ENCODE results near the gene VPS37C.

VPS37C gene

DNA sequence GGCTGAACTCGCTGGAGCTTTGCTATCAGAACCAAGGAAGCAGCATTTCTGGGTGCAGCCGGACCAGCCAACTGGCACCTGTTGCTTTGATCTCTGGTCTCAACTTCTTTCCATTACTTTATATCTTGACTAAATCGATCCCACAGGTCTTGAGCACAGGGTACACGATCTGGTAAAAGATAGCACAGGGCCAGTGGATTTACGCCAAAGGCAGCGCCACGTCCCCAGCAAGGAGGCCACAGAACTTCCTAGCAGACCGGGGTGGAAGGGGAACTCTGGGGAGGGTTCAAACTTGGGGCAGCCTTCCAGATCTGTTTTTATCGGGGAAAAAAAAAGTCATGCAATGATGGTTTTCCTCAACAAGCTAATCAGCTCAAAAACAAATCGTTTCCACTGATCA, 14.0 kb downstream of the VPS37C start:
- Histone ChIP-seq H3K9ac (ENCODE audit: low read depth in 1 of 2, low read length in 2 of 2) (no peak overlapping the region), H3K9me3 (ENCODE audit: control insufficient read depth in 2 of 2, low read length in 2 of 2) (no peaks in the 10 kb centered on the region), H3K4me3 (ENCODE audit: low read length in 2 of 2) (no peak overlapping the region), H3K27me3 (ENCODE audit: control insufficient read depth in 2 of 2, insufficient read depth in 2 of 2, low read length in 2 of 2) (no peaks in the 10 kb centered on the region), H3K27ac (ENCODE audit: low read depth in 2 of 2, low read length in 2 of 2) (no peak overlapping the region), H3K36me3 (ENCODE audit: control insufficient read depth in 2 of 2, insufficient read depth in 2 of 2, low read length in 2 of 2) (peaks cover 0 to 5% of the 10 kb centered on the region in 2 donors), H3K4me1 (ENCODE audit: control insufficient read depth in 2 of 2, insufficient read depth in 2 of 2, low read length in 2 of 2) (peaks cover 24 to 30% of the 10 kb centered on the region in 2 donors)

DNA sequence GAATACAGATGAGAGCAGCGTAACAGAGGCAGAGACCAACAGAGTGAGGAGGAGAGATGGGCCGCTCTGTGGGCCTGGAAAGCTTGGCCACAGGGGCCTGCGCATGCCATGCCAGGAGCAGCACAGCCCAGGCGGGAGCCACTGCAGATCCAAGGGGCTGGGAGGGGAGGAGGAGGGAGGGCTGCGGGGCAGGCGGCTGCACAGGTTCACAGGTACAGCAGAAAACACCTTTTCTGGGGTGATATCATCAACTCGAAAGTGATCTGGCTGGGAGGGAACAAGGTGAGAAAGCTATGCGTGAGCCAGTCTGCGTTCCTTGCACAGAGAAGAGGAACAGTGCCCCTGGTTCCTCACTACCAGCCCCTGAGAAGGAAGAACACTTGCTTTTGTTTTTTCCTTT, 14.8 kb downstream of the VPS37C start:
- H3K4me1 ChIP-seq (ENCODE audit: control insufficient read depth in 2 of 2, insufficient read depth in 2 of 2, low read length in 2 of 2): peaks cover 25 to 29% of the 10 kb centered on the region in 2 donors
- H3K27me3 ChIP-seq (ENCODE audit: control insufficient read depth in 2 of 2, insufficient read depth in 2 of 2, low read length in 2 of 2): no peaks in the 10 kb centered on the region
- H3K9me3 ChIP-seq (ENCODE audit: control insufficient read depth in 2 of 2, low read length in 2 of 2): no peaks in the 10 kb centered on the region
- H3K9ac ChIP-seq (ENCODE audit: low read depth in 1 of 2, low read length in 2 of 2): no peak overlapping the region
- no peak overlapping the region for H3K27ac ChIP-seq (ENCODE audit: low read depth in 2 of 2, low read length in 2 of 2)
- H3K4me3 ChIP-seq (ENCODE audit: low read length in 2 of 2): no peak overlapping the region
- H3K36me3 ChIP-seq (ENCODE audit: control insufficient read depth in 2 of 2, insufficient read depth in 2 of 2, low read length in 2 of 2): peaks cover 0 to 5% of the 10 kb centered on the region in 2 donors

DNA sequence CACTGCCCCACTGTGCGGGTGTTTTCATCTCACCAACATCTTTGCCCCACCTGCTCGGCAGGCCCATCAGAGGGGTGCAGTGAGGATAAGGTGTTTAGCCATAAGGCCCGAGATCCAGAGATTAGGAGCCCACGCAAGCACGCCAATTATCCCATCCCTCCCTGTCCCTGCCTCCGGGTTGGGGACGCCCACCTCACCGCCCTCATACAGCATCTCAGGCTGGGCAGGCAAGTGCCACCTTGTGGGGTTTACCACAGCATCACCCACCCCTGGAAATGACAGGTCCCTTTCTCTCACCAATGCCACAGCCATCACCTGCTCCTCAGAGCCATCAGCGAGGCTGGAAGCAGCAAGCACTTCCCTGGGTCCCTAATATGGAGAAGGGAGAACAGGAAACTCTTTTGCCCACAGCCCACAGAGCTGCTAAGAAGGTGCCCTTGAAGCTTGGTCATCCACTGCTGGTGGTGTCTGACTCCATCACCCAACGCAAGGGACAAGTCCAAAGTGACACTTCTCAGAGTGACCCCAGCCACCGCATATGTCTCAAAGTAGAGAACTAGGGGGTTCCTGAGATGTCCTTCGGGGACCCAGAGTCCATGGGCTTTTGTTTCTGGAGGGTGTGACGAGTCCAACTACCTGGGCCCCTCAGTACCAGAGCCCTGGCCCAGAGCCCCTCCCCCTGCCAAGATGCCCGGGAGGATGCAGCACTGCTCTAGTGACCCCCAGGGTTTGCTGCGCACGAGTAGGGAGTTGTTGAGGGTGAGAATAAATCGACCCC, 15.8 kb downstream of the VPS37C start:
- peaks cover 21 to 28% of the 10 kb centered on the region in 2 donors for H3K4me1 ChIP-seq (ENCODE audit: control insufficient read depth in 2 of 2, insufficient read depth in 2 of 2, low read length in 2 of 2)
- no peaks in the 10 kb centered on the region for H3K27me3 ChIP-seq (ENCODE audit: control insufficient read depth in 2 of 2, insufficient read depth in 2 of 2, low read length in 2 of 2)

DNA sequence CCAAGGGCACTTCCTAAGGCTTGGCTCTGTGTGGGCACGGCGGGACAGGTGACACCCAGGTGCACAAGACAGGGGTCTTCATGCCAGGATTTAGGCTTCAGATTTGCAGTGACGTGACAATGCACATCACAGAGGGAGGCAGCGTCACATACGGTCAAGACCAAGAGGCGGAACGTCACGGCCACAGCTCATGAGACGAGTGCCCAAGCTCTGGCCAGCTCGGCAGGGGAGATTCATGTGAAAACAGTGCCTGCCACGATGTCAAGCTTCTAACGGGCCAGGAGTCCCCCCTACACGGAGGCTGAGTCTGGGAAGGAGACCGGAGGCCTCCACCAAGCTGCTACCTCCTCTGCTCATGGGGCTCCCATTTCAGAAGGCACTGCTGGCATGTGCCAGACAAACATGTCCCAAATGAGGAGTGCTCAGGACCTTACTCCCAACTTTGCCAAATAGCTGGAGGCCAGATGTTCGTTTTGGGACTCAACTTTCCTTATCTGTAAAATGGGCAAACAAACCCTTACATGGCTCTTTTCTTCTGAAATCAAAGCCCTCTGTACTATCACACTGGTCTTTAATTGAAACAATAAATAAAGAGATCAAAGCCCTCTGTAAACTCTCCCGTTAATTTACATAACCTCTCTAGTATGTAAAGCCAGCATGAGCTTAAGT, 16.6 kb downstream of the VPS37C start:
- H3K27ac ChIP-seq (ENCODE audit: low read depth in 2 of 2, low read length in 2 of 2): no peak overlapping the region
- H3K36me3 ChIP-seq (ENCODE audit: control insufficient read depth in 2 of 2, insufficient read depth in 2 of 2, low read length in 2 of 2): peaks cover 0 to 5% of the 10 kb centered on the region in 2 donors
- peaks cover 16 to 22% of the 10 kb centered on the region in 2 donors for H3K4me1 ChIP-seq (ENCODE audit: control insufficient read depth in 2 of 2, insufficient read depth in 2 of 2, low read length in 2 of 2)
- no peak overlapping the region for H3K4me3 ChIP-seq (ENCODE audit: low read length in 2 of 2)
- no peak overlapping the region for H3K9ac ChIP-seq (ENCODE audit: low read depth in 1 of 2, low read length in 2 of 2)
- H3K27me3 ChIP-seq (ENCODE audit: control insufficient read depth in 2 of 2, insufficient read depth in 2 of 2, low read length in 2 of 2): no peaks in the 10 kb centered on the region
- no peaks in the 10 kb centered on the region for H3K9me3 ChIP-seq (ENCODE audit: control insufficient read depth in 2 of 2, low read length in 2 of 2)

More for the DNA sequence above, 15.8 kb downstream of the VPS37C start:
- Histone ChIP-seq H3K27ac (ENCODE audit: low read depth in 2 of 2, low read length in 2 of 2) (no peak overlapping the region), H3K36me3 (ENCODE audit: control insufficient read depth in 2 of 2, insufficient read depth in 2 of 2, low read length in 2 of 2) (peaks cover 0 to 5% of the 10 kb centered on the region in 2 donors), H3K9ac (ENCODE audit: low read depth in 1 of 2, low read length in 2 of 2) (no peak overlapping the region), H3K9me3 (ENCODE audit: control insufficient read depth in 2 of 2, low read length in 2 of 2) (no peaks in the 10 kb centered on the region), H3K4me3 (ENCODE audit: low read length in 2 of 2) (no peak overlapping the region)

DNA sequence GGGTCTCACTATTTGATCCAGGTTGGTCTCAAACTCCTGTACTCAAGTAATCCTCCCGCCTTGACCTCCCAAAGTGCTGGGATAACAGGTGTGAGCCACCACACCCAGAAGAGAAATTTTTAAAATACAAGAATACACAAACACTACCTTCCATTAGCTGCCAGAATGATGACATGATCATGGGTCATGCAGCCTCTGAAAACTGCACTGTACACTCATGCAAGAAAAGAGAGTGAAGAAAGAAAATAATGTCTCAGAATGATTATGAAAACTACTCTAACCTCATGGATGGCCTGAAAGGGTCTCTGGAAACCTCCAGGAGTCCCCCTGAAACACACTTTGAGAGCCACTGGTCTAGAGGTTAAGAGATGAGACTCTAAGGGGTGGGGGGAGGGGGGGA, 18.8 kb downstream of the VPS37C start:
- Histone ChIP-seq H3K36me3 (ENCODE audit: control insufficient read depth in 2 of 2, insufficient read depth in 2 of 2, low read length in 2 of 2) (peaks cover 11 to 13% of the 10 kb centered on the region in 2 donors), H3K9ac (ENCODE audit: low read depth in 1 of 2, low read length in 2 of 2) (no peak overlapping the region), H3K27me3 (ENCODE audit: control insufficient read depth in 2 of 2, insufficient read depth in 2 of 2, low read length in 2 of 2) (no peaks in the 10 kb centered on the region), H3K27ac (ENCODE audit: low read depth in 2 of 2, low read length in 2 of 2) (no peak overlapping the region), H3K4me1 (ENCODE audit: control insufficient read depth in 2 of 2, insufficient read depth in 2 of 2, low read length in 2 of 2) (peaks cover 10 to 17% of the 10 kb centered on the region in 2 donors), H3K4me3 (ENCODE audit: low read length in 2 of 2) (no peak overlapping the region), H3K9me3 (ENCODE audit: control insufficient read depth in 2 of 2, low read length in 2 of 2) (no peaks in the 10 kb centered on the region)

DNA sequence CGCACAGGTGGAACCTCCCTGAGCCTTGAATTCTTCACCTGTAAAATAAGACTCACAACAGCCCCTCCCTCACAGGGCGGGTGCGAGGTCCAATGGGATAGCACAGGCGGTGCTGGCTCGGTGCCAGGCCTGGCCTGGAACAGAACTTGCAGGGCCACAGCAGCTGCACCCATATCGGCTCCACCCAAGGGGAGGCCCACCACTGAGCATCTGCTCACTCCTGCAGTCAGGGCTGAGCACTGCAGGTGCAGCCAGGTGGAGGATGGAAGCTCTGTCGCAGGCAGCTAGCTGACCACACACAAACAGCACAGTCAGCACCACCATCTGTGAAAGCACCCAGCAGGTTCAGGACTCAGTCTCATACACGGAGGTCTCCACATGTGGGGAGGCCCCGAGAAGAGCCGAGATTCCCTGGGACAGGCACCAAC, 19.6 kb downstream of the VPS37C start:
- H3K36me3 ChIP-seq (ENCODE audit: control insufficient read depth in 2 of 2, insufficient read depth in 2 of 2, low read length in 2 of 2): peaks cover 15 to 19% of the 10 kb centered on the region in 2 donors
- H3K4me1 ChIP-seq (ENCODE audit: control insufficient read depth in 2 of 2, insufficient read depth in 2 of 2, low read length in 2 of 2): peaks cover 10 to 17% of the 10 kb centered on the region in 2 donors

DNA sequence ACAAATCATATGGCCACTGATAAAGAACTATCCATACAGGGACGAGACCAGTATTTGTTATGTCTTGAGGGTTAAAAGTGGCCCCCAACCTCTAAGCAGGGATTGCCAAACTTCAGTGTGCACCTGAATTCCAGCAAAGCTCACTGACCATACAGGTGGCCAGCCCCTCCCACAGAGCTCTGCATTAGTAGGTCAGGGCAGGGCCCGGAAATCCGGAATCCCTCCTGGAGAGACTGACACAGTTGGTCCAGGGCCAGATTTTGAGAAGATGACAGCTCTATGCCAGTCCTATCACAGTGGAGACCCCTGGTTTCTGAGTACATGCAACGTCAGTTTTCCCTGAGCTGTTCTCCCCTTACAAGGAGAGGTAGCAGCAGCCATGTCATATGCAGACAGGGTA, 20.8 kb downstream of the VPS37C start:
- no peaks in the 10 kb centered on the region for H3K27me3 ChIP-seq (ENCODE audit: control insufficient read depth in 2 of 2, insufficient read depth in 2 of 2, low read length in 2 of 2)
- H3K4me1 ChIP-seq (ENCODE audit: control insufficient read depth in 2 of 2, insufficient read depth in 2 of 2, low read length in 2 of 2): peaks cover 10 to 17% of the 10 kb centered on the region in 2 donors
- H3K9ac ChIP-seq (ENCODE audit: low read depth in 1 of 2, low read length in 2 of 2): no peak overlapping the region
- no peak overlapping the region for H3K4me3 ChIP-seq (ENCODE audit: low read length in 2 of 2)
- H3K9me3 ChIP-seq (ENCODE audit: control insufficient read depth in 2 of 2, low read length in 2 of 2): no peaks in the 10 kb centered on the region
- peaks cover 16 to 21% of the 10 kb centered on the region in 2 donors for H3K36me3 ChIP-seq (ENCODE audit: control insufficient read depth in 2 of 2, insufficient read depth in 2 of 2, low read length in 2 of 2)
- H3K27ac ChIP-seq (ENCODE audit: low read depth in 2 of 2, low read length in 2 of 2): no peak overlapping the region

More for the DNA sequence above, 19.6 kb downstream of the VPS37C start:
- Histone ChIP-seq H3K9ac (ENCODE audit: low read depth in 1 of 2, low read length in 2 of 2) (no peak overlapping the region), H3K9me3 (ENCODE audit: control insufficient read depth in 2 of 2, low read length in 2 of 2) (no peaks in the 10 kb centered on the region), H3K27ac (ENCODE audit: low read depth in 2 of 2, low read length in 2 of 2) (peak overlapping the region in 1 of 2 donors; percentile 52), H3K4me3 (ENCODE audit: low read length in 2 of 2) (no peak overlapping the region), H3K27me3 (ENCODE audit: control insufficient read depth in 2 of 2, insufficient read depth in 2 of 2, low read length in 2 of 2) (no peaks in the 10 kb centered on the region)

DNA sequence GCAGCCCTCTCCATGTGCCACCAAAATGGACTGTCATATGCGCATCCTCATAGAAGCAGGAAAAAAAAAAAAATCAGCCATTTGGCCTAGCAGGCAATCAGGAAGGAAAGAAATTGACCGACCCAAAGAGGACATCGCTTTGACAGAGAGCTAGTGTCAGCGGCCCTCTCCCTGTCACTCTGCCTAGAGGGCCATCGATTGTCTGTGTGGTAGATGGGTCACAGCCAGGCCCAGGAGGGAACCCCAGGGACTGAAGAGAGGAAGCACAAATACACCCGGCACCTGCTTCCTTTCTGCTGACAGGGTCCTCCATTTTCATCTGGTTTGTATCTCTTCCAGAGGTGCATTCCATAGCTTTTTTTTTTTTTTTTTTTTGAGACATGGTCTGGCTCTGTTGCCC, 21.8 kb downstream of the VPS37C start:
- H3K4me3 ChIP-seq (ENCODE audit: low read length in 2 of 2): no peak overlapping the region
- H3K27me3 ChIP-seq (ENCODE audit: control insufficient read depth in 2 of 2, insufficient read depth in 2 of 2, low read length in 2 of 2): no peaks in the 10 kb centered on the region
- peaks cover 10 to 17% of the 10 kb centered on the region in 2 donors for H3K4me1 ChIP-seq (ENCODE audit: control insufficient read depth in 2 of 2, insufficient read depth in 2 of 2, low read length in 2 of 2)
- H3K9me3 ChIP-seq (ENCODE audit: control insufficient read depth in 2 of 2, low read length in 2 of 2): no peaks in the 10 kb centered on the region
- H3K27ac ChIP-seq (ENCODE audit: low read depth in 2 of 2, low read length in 2 of 2): no peak overlapping the region
- peaks cover 22 to 28% of the 10 kb centered on the region in 2 donors for H3K36me3 ChIP-seq (ENCODE audit: control insufficient read depth in 2 of 2, insufficient read depth in 2 of 2, low read length in 2 of 2)
- no peak overlapping the region for H3K9ac ChIP-seq (ENCODE audit: low read depth in 1 of 2, low read length in 2 of 2)

DNA sequence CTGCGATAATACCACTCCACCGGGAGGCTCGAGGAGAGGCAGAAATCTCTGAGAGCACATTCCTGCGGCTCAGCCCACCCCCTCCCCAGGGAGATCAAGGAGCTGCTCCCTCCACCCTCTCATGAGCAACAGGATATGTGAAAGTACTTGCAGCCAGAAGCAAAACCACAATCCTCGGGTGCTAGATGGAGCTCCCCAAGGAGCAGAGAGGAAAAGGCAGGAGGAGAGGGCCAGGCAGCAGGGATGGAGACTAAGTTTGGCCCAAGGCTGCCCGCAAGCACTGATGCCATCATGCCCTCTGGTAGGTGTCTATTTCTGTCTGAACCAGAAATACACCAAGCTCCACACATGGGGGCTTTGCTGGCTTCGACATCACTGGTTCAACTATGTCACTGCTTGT, 22.3 kb downstream of the VPS37C start:
- no peaks in the 10 kb centered on the region for H3K27me3 ChIP-seq (ENCODE audit: control insufficient read depth in 2 of 2, insufficient read depth in 2 of 2, low read length in 2 of 2)
- no peak overlapping the region for H3K27ac ChIP-seq (ENCODE audit: low read depth in 2 of 2, low read length in 2 of 2)
- no peak overlapping the region for H3K9ac ChIP-seq (ENCODE audit: low read depth in 1 of 2, low read length in 2 of 2)
- peaks cover 27 to 31% of the 10 kb centered on the region in 2 donors for H3K36me3 ChIP-seq (ENCODE audit: control insufficient read depth in 2 of 2, insufficient read depth in 2 of 2, low read length in 2 of 2)
- H3K4me3 ChIP-seq (ENCODE audit: low read length in 2 of 2): no peak overlapping the region
- peaks cover 10 to 17% of the 10 kb centered on the region in 2 donors for H3K4me1 ChIP-seq (ENCODE audit: control insufficient read depth in 2 of 2, insufficient read depth in 2 of 2, low read length in 2 of 2)
- no peaks in the 10 kb centered on the region for H3K9me3 ChIP-seq (ENCODE audit: control insufficient read depth in 2 of 2, low read length in 2 of 2)

DNA sequence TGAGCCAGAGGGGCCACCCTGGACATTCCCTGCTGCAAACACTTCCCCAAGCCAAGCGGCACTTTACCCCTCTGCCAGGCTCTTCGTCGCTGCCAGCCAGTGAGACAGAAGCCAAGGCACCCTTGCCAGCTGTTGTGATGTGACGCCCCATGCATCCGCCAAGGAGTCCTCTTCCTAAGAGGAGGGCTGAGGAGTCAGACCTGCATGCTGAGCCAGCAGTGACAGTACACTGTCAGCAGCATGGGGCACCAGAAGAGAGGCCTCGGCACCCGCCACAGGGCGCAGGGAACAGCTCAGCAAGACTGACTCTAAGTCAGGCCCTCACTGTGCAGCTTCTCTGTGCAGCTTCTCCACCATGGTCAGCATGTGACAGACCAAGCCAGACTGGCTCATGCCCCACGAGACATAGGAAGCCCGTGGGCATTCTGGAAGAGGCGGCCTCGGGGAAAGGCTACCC, 26.4 kb downstream of the VPS37C start:
- H3K27ac ChIP-seq (ENCODE audit: low read depth in 2 of 2, low read length in 2 of 2): no peak overlapping the region
- peaks cover 6% of the 10 kb centered on the region in 2 donors for H3K4me1 ChIP-seq (ENCODE audit: control insufficient read depth in 2 of 2, insufficient read depth in 2 of 2, low read length in 2 of 2)
- H3K27me3 ChIP-seq (ENCODE audit: control insufficient read depth in 2 of 2, insufficient read depth in 2 of 2, low read length in 2 of 2): no peaks in the 10 kb centered on the region
- peaks cover 41 to 49% of the 10 kb centered on the region in 2 donors for H3K36me3 ChIP-seq (ENCODE audit: control insufficient read depth in 2 of 2, insufficient read depth in 2 of 2, low read length in 2 of 2)
- H3K9ac ChIP-seq (ENCODE audit: low read depth in 1 of 2, low read length in 2 of 2): no peak overlapping the region
- no peaks in the 10 kb centered on the region for H3K9me3 ChIP-seq (ENCODE audit: control insufficient read depth in 2 of 2, low read length in 2 of 2)
- no peak overlapping the region for H3K4me3 ChIP-seq (ENCODE audit: low read length in 2 of 2)
